OCI-M1 (cell line): ENCODE results near the gene FYN.
"Not testable (repeated sequence)": the region's sequence is repeated elsewhere in the genome, so short reads cannot be mapped to it uniquely, and the experiment has no call there.

Experiments used
- DNase-seq: peaks from one replicate; lab custom pipeline; 2025; lab: John Stamatoyannopoulos, UW

Gene FYN

DNA sequence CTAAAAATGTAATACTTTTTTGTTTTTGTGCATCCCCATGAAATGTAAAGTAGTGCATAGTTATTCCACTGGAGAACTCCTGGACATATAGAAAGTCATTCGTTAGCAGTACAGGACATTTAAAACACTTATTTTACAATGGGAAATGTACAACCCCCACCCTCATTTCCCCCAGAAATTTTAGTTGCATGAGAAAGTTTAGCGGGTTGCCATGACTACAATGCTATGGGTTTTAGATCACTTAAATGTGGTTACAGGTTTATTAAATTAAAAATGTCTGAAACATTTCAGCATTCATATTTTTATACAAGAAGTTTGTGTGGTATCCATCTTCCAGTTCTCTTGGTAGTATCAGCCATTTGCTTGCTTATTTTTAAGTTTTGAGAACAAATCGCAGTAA lies 212.7 kb downstream of the FYN start:
- DNase-seq = no peak

GRCh38 chr6:111658462-111659154 lies 214.6 kb downstream of the FYN start:
- no peak for DNase-seq

- DNase-seq = no peak
Measured at GRCh38 chr6:111657146-111657545, 216.1 kb downstream of the FYN start.

- DNase-seq = no peak
Measured at GRCh38 chr6:111653979-111654378, 219.3 kb downstream of the FYN start.

DNA sequence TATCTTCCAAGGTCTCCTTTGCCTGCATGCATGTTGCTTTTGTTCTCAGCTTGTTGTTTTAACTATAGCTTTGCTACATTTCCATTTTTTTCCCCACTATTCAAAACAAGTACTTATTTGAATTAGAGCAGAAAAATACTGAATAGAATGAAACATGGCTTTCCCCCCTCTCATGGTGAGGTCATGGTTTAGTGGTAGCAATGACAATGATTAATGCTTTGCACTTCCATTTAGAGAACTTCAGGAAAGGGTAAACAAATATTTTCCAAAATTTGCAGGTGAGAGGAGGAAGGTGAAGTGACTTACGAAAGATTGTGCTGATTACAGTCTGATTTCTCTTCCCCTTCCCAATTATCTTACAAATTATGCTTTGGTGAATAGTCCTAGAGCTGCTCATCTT lies 219.8 kb downstream of the FYN start:
- DNase-seq = no peak

- DNase-seq = no peak
Measured at GRCh38 chr6:111652156-111652555, 221.1 kb downstream of the FYN start.

DNA sequence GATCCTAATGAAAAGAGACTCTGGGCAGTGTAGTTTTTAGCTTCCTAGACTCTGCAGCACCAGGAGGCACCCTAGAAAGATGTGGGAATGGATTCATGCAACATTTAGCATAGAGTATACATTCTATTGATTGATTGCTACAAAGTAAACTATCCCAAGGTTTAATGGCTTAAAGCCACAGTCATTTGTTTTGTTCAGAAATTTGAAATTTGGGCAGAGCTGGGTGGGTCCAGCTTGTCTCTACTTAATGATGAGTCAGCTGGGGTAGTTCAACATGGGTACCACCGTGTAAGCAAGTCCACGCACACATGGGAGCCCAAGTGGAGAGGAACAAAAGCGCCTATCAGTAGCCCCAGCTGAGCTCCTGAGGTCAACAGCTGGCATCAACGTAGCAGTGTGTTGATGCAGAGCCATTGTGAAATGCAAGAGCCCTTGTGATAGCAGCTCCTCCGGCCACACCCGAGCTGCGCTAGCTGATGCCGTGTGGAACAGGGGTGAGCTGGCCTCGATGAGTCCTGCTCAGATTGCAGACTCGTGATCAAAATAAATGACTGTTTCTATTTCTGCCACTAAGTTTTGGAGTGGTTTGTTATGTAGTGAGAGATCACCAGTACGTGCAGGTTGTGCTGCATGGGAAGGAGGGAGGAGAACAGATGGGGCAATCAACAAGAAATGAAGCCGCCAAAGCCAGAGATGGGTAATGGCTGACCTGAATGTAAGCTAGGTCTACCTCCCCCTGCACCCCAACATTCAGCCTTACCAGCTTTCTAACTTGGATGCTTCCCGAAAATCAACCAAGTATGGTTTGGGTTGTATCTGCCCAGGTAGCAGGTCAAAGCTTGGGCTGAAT lies 221.8 kb downstream of the FYN start:
- peak; percentile 40 for DNase-seq

- DNase-seq = no peak
Measured at GRCh38 chr6:111650049-111650448, 223.2 kb downstream of the FYN start.

GRCh38 chr6:111648100-111648499 lies 225.2 kb downstream of the FYN start:
- DNase-seq = no peak

DNA sequence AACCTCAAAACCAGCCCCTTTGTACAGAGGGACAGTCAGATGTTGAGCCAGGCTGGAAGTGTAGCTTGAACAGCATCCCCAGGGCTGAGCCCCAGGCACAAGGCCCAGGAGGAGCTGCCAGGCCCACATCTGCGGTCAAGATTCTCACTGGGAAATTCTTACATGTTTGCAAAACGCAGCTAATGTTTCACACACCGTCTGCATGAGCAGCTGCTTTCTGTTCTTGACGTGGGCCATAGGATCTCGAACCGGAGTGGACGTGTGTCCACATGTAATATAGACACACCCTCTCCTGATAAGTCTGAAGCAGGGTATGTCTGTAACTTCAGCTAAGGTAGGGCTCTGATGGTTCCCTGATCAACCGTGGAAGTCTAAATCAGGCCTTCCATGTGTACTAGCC lies 226.3 kb downstream of the FYN start:
- DNase-seq = no peak

DNA sequence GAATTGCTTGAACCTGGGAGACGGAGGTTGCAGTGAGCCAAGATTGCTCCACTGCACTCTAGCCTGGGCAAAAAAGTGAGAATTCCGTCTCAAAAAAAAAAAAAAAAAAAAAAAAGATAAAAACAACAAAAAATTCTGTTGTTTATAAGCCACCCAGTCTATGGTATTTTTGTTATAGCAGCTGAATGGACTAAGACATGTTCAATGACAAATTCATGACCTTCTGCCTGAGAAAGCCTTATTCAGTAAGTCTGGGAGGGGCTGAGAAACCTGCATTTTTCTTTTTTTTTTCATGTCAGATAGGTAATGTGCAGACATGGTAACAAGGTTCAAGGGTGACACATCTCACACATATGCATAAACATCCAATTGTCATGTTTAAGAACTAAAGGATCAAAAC lies 227.2 kb downstream of the FYN start:
- DNase-seq = no peak

DNA sequence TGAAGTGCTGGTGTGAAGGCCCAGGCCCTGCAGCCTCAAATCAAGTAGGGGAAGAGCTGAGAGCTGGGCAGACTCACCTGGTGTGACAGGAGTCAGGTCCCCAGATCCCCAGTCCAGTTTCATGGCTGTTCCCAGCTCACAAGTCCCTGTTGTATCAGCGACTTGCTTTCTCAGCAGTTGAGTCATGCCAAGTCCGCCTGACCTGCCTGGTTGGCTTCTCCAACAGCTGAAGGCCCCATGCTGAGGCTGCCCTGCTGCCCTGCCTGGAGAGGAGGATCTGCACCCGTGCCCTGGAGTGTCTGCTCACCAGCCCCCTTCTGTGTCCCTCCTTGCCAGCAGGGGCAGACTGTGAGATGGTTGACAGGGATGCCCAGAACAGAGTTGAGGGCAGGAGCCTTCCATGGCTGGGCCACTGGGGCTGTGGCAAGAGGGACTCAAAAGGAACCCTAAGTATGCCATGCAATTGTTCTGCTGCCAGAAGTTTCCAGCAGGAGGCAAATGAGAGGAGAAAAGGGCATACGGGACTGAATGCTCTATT lies 228.3 kb downstream of the FYN start:
- DNase-seq = no peak

DNA sequence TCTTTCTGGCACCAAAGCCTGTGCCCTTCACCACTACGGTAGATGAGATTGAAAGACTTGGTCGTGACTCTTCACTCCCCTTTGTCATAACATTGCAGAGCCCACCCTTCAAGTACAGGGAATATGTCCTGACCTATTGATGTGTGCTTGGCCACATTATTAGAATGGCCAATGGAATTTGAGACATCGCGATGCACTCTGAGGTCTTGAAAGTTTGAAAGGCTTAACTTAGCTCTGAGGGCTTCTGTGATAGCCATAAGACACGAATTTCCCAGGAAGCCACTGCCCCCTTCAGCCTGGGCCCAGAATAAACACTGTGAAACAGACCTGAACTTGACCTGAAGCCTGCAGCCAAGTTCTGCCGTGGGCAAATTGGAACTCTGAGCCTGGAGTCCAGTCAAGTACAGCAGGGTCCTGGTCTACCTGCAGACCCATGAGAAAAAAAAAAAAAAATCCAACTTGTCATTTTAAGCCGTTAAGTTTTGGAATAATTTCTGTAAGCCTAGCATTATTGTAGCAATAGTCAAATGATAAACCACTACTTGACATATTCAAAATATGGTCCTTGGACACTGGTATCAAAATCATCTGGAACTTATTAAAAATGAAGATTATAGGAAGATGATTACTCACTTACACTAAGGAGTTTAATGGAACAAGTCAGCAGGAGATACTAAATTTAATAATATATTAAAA lies 230.6 kb downstream of the FYN start:
- peak; percentile 91 for DNase-seq

DNA sequence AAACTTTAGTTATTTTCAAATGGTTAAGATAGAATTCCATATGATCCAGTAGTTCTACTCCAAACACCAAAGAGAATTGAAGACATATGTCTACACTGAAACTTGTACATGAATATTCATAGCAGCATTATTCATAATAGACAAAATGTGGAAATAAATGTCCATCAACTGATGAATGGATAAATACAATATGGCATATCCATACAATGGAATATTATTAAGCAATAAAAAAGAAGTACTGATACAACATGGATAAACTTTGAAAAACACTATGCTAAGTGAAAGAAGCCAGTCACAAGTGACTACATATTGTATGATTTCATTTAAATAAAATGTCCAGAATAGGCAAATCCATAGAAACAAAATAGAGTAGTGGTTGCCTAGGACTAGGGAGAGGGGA lies 234.0 kb downstream of the FYN start:
- no peak for DNase-seq

GRCh38 chr6:111634981-111635380 lies 238.3 kb downstream of the FYN start:
- not testable (repeated sequence) for DNase-seq

DNA sequence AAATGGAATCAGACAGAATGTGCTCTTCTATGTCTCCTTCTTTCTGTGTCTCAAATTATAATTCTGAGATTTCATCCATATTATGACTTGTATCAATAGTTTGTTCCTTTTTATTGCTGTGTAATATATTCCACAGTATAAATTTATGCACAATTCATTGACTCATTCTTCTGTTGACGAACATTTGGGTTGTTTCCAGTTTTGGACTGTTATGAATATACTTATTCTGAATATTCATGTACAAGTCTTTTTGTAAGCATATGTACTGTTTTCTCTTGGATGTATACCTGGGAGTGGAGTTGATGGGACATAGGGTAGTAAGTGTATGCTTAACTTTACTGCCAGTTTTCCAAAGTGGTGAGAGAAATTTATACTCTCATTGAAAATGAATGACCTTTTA lies 239.4 kb downstream of the FYN start:
- no peak for DNase-seq

- no peak for DNase-seq
Measured at GRCh38 chr6:111632468-111633247, 240.6 kb downstream of the FYN start.

GRCh38 chr6:111631903-111632460 lies 241.3 kb downstream of the FYN start:
- DNase-seq = no peak

GRCh38 chr6:111631018-111631417 lies 242.2 kb downstream of the FYN start:
- DNase-seq = no peak

- no peak for DNase-seq
Measured at GRCh38 chr6:111628142-111628850, 245.0 kb downstream of the FYN start.

DNA sequence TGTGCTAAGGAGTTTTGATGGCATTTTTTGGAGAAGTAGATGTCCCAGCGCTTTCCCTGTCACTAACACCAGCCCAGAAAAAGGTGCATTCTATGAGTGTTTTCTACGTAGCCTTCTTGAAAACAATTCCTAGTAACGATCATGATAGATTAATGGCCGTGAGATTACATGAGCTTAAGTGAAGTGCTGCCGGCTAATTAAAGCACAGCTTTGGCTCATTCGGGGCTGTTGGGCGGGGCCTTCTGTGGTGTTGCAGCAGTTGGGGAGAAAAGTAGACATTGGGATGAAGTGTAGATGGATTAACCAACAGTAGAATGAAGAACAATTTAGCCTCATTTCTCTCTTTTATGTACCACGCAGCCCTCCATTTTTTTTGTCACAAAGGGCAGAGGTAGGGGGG lies 246.8 kb downstream of the FYN start:
- no peak for DNase-seq
